ENCODE results near the gene PHF5A.
"Not testable (repeated sequence)": the region's sequence is repeated elsewhere in the genome, so short reads cannot be mapped to it uniquely, and the experiment has no call there.

PHF5A gene

GRCh38 chr22:41488596-41489385 lies 20.3 kb upstream of the PHF5A start:
- no peak for DNase-seq (ENCODE audit: extremely low read depth in 1 of 2, low read depth in 1 of 2)

- no peak for DNase-seq (ENCODE audit: extremely low read depth in 1 of 2, low read depth in 1 of 2)
Measured at GRCh38 chr22:41488076-41488475, 19.6 kb upstream of the PHF5A start.

- DNase-seq (ENCODE audit: extremely low read depth in 1 of 2, low read depth in 1 of 2) = no peak
Measured at GRCh38 chr22:41487037-41487935, 18.8 kb upstream of the PHF5A start.

GRCh38 chr22:41485033-41485432 lies 16.5 kb upstream of the PHF5A start:
- no peak for DNase-seq (ENCODE audit: extremely low read depth in 1 of 2, low read depth in 1 of 2)

- no peak for DNase-seq (ENCODE audit: extremely low read depth in 1 of 2, low read depth in 1 of 2)
Measured at GRCh38 chr22:41482319-41482935, 13.9 kb upstream of the PHF5A start.

GRCh38 chr22:41481925-41482318 lies 13.4 kb upstream of the PHF5A start:
- DNase-seq (ENCODE audit: extremely low read depth in 1 of 2, low read depth in 1 of 2) = no peak

- DNase-seq (ENCODE audit: extremely low read depth in 1 of 2, low read depth in 1 of 2) = no peak
Measured at GRCh38 chr22:41481131-41481830, 12.8 kb upstream of the PHF5A start.

GRCh38 chr22:41480397-41480735 lies 11.9 kb upstream of the PHF5A start:
- DNase-seq (ENCODE audit: extremely low read depth in 1 of 2, low read depth in 1 of 2) = no peak

- no peak for DNase-seq (ENCODE audit: extremely low read depth in 1 of 2, low read depth in 1 of 2)
Measured at GRCh38 chr22:41479671-41480396, 11.3 kb upstream of the PHF5A start.

- DNase-seq (ENCODE audit: extremely low read depth in 1 of 2, low read depth in 1 of 2) = no peak
Measured at GRCh38 chr22:41478891-41479521, 10.5 kb upstream of the PHF5A start.

GRCh38 chr22:41478473-41478872 lies 10.0 kb upstream of the PHF5A start:
- no peak for DNase-seq (ENCODE audit: extremely low read depth in 1 of 2, low read depth in 1 of 2)

GRCh38 chr22:41474872-41475451 lies 6.5 kb upstream of the PHF5A start:
- DNase-seq (ENCODE audit: extremely low read depth in 1 of 2, low read depth in 1 of 2) = no peak

GRCh38 chr22:41471568-41471967 lies 3.1 kb upstream of the PHF5A start:
- no peak for DNase-seq (ENCODE audit: extremely low read depth in 1 of 2, low read depth in 1 of 2)

GRCh38 chr22:41470886-41471285 lies 2.4 kb upstream of the PHF5A start:
- DNase-seq (ENCODE audit: extremely low read depth in 1 of 2, low read depth in 1 of 2) = no peak

GRCh38 chr22:41469218-41469851 lies 843 bp upstream of the PHF5A start:
- DNase-seq (ENCODE audit: extremely low read depth in 1 of 2, low read depth in 1 of 2) = no peak

GRCh38 chr22:41461901-41462300 lies 6.6 kb downstream of the PHF5A start:
- DNase-seq (ENCODE audit: extremely low read depth in 1 of 2, low read depth in 1 of 2) = no peak

GRCh38 chr22:41460071-41460470 lies 8.4 kb downstream of the PHF5A start:
- not testable (repeated sequence) for DNase-seq (ENCODE audit: extremely low read depth in 1 of 2, low read depth in 1 of 2)

GRCh38 chr22:41459431-41459830 lies 9.1 kb downstream of the PHF5A start:
- no peak for DNase-seq (ENCODE audit: extremely low read depth in 1 of 2, low read depth in 1 of 2)

GRCh38 chr22:41458161-41458728 lies 10.2 kb downstream of the PHF5A start:
- DNase-seq (ENCODE audit: extremely low read depth in 1 of 2, low read depth in 1 of 2) = no peak
